Neural cell (in vitro differentiated cells): Measurements from ENCODE around the gene ARFGEF3. TPM values are rescaled to one million over a fixed set of nuclear protein-coding genes. Genes with fewer than 3 reads are reported as not detected.

Experiments used
- H2AFZ ChIP-seq: fragments of 200-600, 300-800 bp; sonication (generic), shearing (Covaris generic); 2 replicates; pipeline ENCODE4 v1.6.0; 2014; ENCODE audit warnings: low read depth, mild to moderate bottlenecking, antibody characterized with exemption, low read length, moderate library complexity
- H3F3A ChIP-seq: fragments of 200-600 bp; shearing (Covaris generic); 2 replicates; pipeline ENCODE4 v1.6.1; 2016; ENCODE audit warnings: mild to moderate bottlenecking, moderate library complexity, mixed read lengths, antibody characterized with exemption, low read length; ENCODE audit not compliant: insufficient read depth, poor library complexity, severe bottlenecking
- H3K27ac ChIP-seq: fragments of 200-600, 300-800 bp; sonication (generic), shearing (Covaris generic); 2 replicates; pipeline ENCODE4 v1.5.1; 2014; ENCODE audit warnings: mild to moderate bottlenecking, low read length, moderate library complexity
- H3K27me3 ChIP-seq: fragments of 300-800, 200-600 bp; sonication (generic), shearing (Covaris generic); 2 replicates; pipeline ENCODE4 v1.6.0; 2014; ENCODE audit warnings: mild to moderate bottlenecking, low read depth, low read length, moderate library complexity; ENCODE audit not compliant: insufficient read depth
- H3K36me3 ChIP-seq: fragments of 300-800, 200-600 bp; sonication (generic), shearing (Covaris generic); 2 replicates; pipeline ENCODE4 v1.5.1; 2014; ENCODE audit warnings: mild to moderate bottlenecking, antibody characterized with exemption, low read length, moderate library complexity; ENCODE audit not compliant: insufficient read depth
- H3K4me2 ChIP-seq: fragments of 300-800, 200-600 bp; sonication (generic), shearing (Covaris generic); 2 replicates; pipeline ENCODE4 v1.6.0; 2014; ENCODE audit warnings: mild to moderate bottlenecking, low read length
- H3K4me3 ChIP-seq: fragments of 300-800, 200-600 bp; sonication (generic), shearing (Covaris generic); 2 replicates; pipeline ENCODE4 v1.5.1; 2014; ENCODE audit warnings: mild to moderate bottlenecking, low read length, moderate library complexity
- H3K79me2 ChIP-seq: fragments of 200-600 bp; shearing (Covaris generic); replicated peaks from 2 replicates; pipeline ENCODE4 v1.6.0; 2014; ENCODE audit warnings: mild to moderate bottlenecking, low read length, moderate library complexity; ENCODE audit not compliant: insufficient read depth
- H3K9ac ChIP-seq: fragments of 300-800, 200-600 bp; sonication (generic), shearing (Covaris generic); 2 replicates; pipeline ENCODE4 v1.6.1; 2016; ENCODE audit warnings: mild to moderate bottlenecking, low read length, mixed read lengths
- H3K9me2 ChIP-seq: fragments of 200-600 bp; shearing (Covaris generic); 2 replicates; pipeline ENCODE4 v1.6.1; 2016; ENCODE audit warnings: mild to moderate bottlenecking, low read length, mixed read lengths; ENCODE audit not compliant: insufficient read depth
- H3K9me3 ChIP-seq: fragments of 200-600, 300-800 bp; sonication (generic), shearing (Covaris generic); 2 replicates; pipeline ENCODE4 v1.6.1; 2016; ENCODE audit warnings: mild to moderate bottlenecking, mixed run types, low read length, moderate library complexity, mixed read lengths
- H4K20me1 ChIP-seq: fragments of 200-600 bp; shearing (Covaris generic); 2 replicates; pipeline ENCODE4 v1.6.1; 2016; ENCODE audit warnings: mild to moderate bottlenecking, mixed run types; ENCODE audit not compliant: insufficient read depth
- CTCF ChIP-seq: fragments of 450-650 bp; IDR thresholded peaks from 2 replicates; pipeline ENCODE4 v1.5.1; 2014; ENCODE audit warnings: antibody characterized with exemption, mild to moderate bottlenecking, moderate library complexity; ENCODE audit not compliant: poor library complexity, severe bottlenecking
- EP300 ChIP-seq: fragments of 450-650 bp; conservative IDR thresholded peaks from 2 replicates; pipeline ENCODE4 v1.6.1; 2014; ENCODE audit warnings: antibody characterized with exemption, mild to moderate bottlenecking, moderate library complexity; ENCODE audit not compliant: poor library complexity, severe bottlenecking
- EZH2 ChIP-seq: fragments of 200-600, 300-800 bp; shearing (Covaris generic), sonication (generic); IDR thresholded peaks from 2 replicates; pipeline ENCODE4 v1.6.1; 2014; ENCODE audit warnings: antibody characterized with exemption, low read length, borderline replicate concordance, mild to moderate bottlenecking; ENCODE audit not compliant: insufficient read depth, poor library complexity, severe bottlenecking
- MXI1 ChIP-seq: fragments of 450-650 bp; conservative IDR thresholded peaks from 2 replicates; pipeline ENCODE4 v1.6.1; 2014; ENCODE audit warnings: antibody characterized with exemption, mild to moderate bottlenecking; ENCODE audit not compliant: poor library complexity, severe bottlenecking
- POLR2AphosphoS5 ChIP-seq: IDR thresholded peaks from 2 replicates; pipeline ENCODE4 v1.6.1; 2012
- RAD21 ChIP-seq: fragments of 450-650 bp; conservative IDR thresholded peaks from 2 replicates; pipeline ENCODE4 v1.6.1; 2014; ENCODE audit warnings: antibody characterized with exemption, mild to moderate bottlenecking, moderate library complexity
- REST ChIP-seq: IDR thresholded peaks from 2 replicates; pipeline ENCODE4 v1.6.1; 2012; ENCODE audit warnings: borderline replicate concordance
- SMC3 ChIP-seq: fragments of 450-650 bp; conservative IDR thresholded peaks from 2 replicates; pipeline ENCODE4 v1.6.1; 2014; ENCODE audit warnings: antibody characterized with exemption, mild to moderate bottlenecking, moderate library complexity; ENCODE audit not compliant: poor library complexity
- TAF1 ChIP-seq: IDR thresholded peaks from 2 replicates; pipeline ENCODE4 v1.6.1; 2012; ENCODE audit warnings: low read depth
- polyA plus RNA-seq: library from polyadenylated mRNA; depleted of rRNA; stranded (reverse); fragments of >200 nt; gene quantifications from 2 replicates; pipeline ENCODE4 v1.2.3, GENCODE V29; 2014

ARFGEF3 gene
- polyA plus RNA-seq, 1 donor from 2014 or later: 4.6 TPM

DNA sequence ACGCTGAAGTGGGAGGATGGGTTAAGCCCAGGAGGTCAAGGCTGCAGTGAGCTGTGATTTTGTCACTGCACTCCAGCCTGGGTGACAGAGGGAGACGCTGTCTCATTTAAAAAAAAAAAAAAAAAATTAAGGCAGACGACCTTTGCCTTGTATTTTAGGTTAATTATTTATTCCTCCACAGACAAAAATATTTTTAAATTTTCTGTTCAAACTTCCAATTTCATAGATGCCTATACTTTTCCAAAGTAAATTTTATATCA is 209.6 kb downstream of the ARFGEF3 start:
- Histone ChIP-seq H3K4me3 (no peak overlapping the region), H3K4me2 (no peak overlapping the region), H3K27me3 (no peaks in the 10 kb centered on the region), H2AFZ (no peak overlapping the region), H4K20me1 (no peaks in the 10 kb centered on the region), H3F3A (no peaks in the 10 kb centered on the region), H3K9ac (no peak overlapping the region), H3K27ac (no peak overlapping the region), H3K36me3 (no peaks in the 10 kb centered on the region), H3K79me2 (no peaks in the 10 kb centered on the region), H3K9me2 (no peaks in the 10 kb centered on the region), H3K9me3 (no peaks in the 10 kb centered on the region)
- TF ChIP-seq RAD21 (no peak), REST (no peak), EP300 (no peak), POLR2AphosphoS5 (no peak), EZH2 (no peak), TAF1 (no peak), MXI1 (no peak), CTCF (no peak), SMC3 (no peak)

- Histone ChIP-seq H3K9me2 (no peaks in the 10 kb centered on the region), H3K4me2 (no peak overlapping the region), H2AFZ (no peak overlapping the region), H3K27me3 (no peaks in the 10 kb centered on the region), H3K9me3 (no peaks in the 10 kb centered on the region), H3K9ac (no peak overlapping the region), H4K20me1 (no peaks in the 10 kb centered on the region), H3K4me3 (no peak overlapping the region), H3K27ac (no peak overlapping the region), H3K79me2 (no peaks in the 10 kb centered on the region), H3K36me3 (no peaks in the 10 kb centered on the region), H3F3A (no peaks in the 10 kb centered on the region)
- no peak for TF ChIP-seq POLR2AphosphoS5
- no peak for TF ChIP-seq MXI1
- TF ChIP-seq REST: no peak
- TF ChIP-seq TAF1: no peak
- no peak for TF ChIP-seq EZH2
Observed at GRCh38 chr6:138371720-138372119, 210.0 kb downstream of the ARFGEF3 start.
